Keratinocyte (primary cell): ENCODE results near the gene PXDN. TPM values are rescaled to one million over a fixed set of nuclear protein-coding genes. Genes with fewer than 3 reads are reported as not detected.

Source experiments
- DNase-seq: peaks from one replicate; pipeline ENCODE4 v3.0.0-alpha.2; 2011; ENCODE audit warnings: low read depth, missing footprints, low spot score
- FAIRE-seq: peaks from 2 replicates; lab custom pipeline; 2011; peaks lifted over from hg19 to GRCh38; lab: Jason Lieb, UNC
- H2AFZ ChIP-seq: 2 replicates; pipeline ENCODE4 v1.6.0; 2012; ENCODE audit warnings: low read length, control low read depth, inconsistent platforms; ENCODE audit not compliant: control insufficient read depth
- H3K27ac ChIP-seq: 2 replicates; pipeline ENCODE4 v1.5.1; 2011; ENCODE audit warnings: low read length; ENCODE audit not compliant: control insufficient read depth, insufficient read depth
- H3K27me3 ChIP-seq: 3 replicates; pipeline ENCODE4 v1.6.0; 2011; ENCODE audit warnings: low read length; ENCODE audit not compliant: control insufficient read depth, insufficient read depth; ENCODE audit errors: extremely low read depth
- H3K36me3 ChIP-seq, 2 experiments: 2 replicates in 1 of 2; 3 replicates in 1 of 2; pipeline ENCODE4 v1.5.1; 2011; ENCODE audit warnings: low read length in 2 of 2, mild to moderate bottlenecking in 1 of 2; ENCODE audit not compliant: control insufficient read depth in 2 of 2, insufficient read depth in 2 of 2; ENCODE audit errors: extremely low read depth in 1 of 2
- H3K4me1 ChIP-seq: 3 replicates; pipeline ENCODE4 v1.5.1; 2011; ENCODE audit warnings: low read length; ENCODE audit not compliant: control insufficient read depth, insufficient read depth; ENCODE audit errors: extremely low read depth
- H3K4me2 ChIP-seq: 3 replicates; pipeline ENCODE4 v1.6.0; 2011; ENCODE audit warnings: low read depth, low read length; ENCODE audit not compliant: control insufficient read depth, insufficient read depth; ENCODE audit errors: extremely low read depth
- H3K4me3 ChIP-seq, 3 experiments: fragments of 200-600 bp in 1 of 3; sonication (generic) in 1 of 3; 2 replicates in 2 of 3; 3 replicates in 1 of 3; pipeline ENCODE4 v1.5.1; 2011 to 2016; ENCODE audit warnings: low read length in 3 of 3, mild to moderate bottlenecking in 3 of 3, control low read depth in 2 of 3, inconsistent platforms in 1 of 3, low read depth in 1 of 3, mixed read lengths in 1 of 3, mixed run types in 1 of 3, moderate library complexity in 1 of 3; ENCODE audit not compliant: control insufficient read depth in 2 of 3, insufficient read depth in 2 of 3; ENCODE audit errors: extremely low read depth in 1 of 3
- H3K79me2 ChIP-seq: 2 replicates; pipeline ENCODE4 v1.6.0; 2012; ENCODE audit warnings: low read length; ENCODE audit not compliant: control insufficient read depth, insufficient read depth
- H3K9ac ChIP-seq: 3 replicates; pipeline ENCODE4 v1.6.0; 2011; ENCODE audit warnings: low read length; ENCODE audit not compliant: control insufficient read depth, insufficient read depth; ENCODE audit errors: extremely low read depth
- H3K9me1 ChIP-seq: 3 replicates; pipeline ENCODE4 v1.6.0; 2011; ENCODE audit warnings: low read length; ENCODE audit not compliant: control insufficient read depth, insufficient read depth; ENCODE audit errors: extremely low read depth
- H3K9me3 ChIP-seq: 2 replicates; pipeline ENCODE4 v1.5.1; 2012; ENCODE audit warnings: low read depth, low read length; ENCODE audit not compliant: control insufficient read depth
- H4K20me1 ChIP-seq: 3 replicates; pipeline ENCODE4 v1.6.0; 2011; ENCODE audit warnings: low read length; ENCODE audit not compliant: control insufficient read depth, insufficient read depth; ENCODE audit errors: extremely low read depth
- EZH2 ChIP-seq: IDR thresholded peaks from one replicate; pipeline ENCODE4 v1.6.1; 2012; ENCODE audit warnings: inconsistent platforms, mild to moderate bottlenecking, low read length, moderate library complexity
- dilution Hi-C: fragments of 300-500 bp; cut with MboI; formaldehyde crosslinking; loops from one replicate; pipeline ENCODE4 v1.7.0; 2020; ENCODE audit warnings: low sequenced_read_pairs; ENCODE audit not compliant: extremely low pct_ligation_motif_present
- polyA plus RNA-seq, 5 experiments: library from polyadenylated mRNA; depleted of rRNA in 3 of 5; stranded (reverse) in 3 of 5; stranded (forward) in 1 of 5; unstranded in 1 of 5; fragments of >200 nt; gene quantifications; 1 replicate in 1 of 5; 2 replicates in 3 of 5; 3 replicates in 1 of 5; pipeline versions ENCODE4 v1.2.1 to v1.2.3, GENCODE V29; 2011 to 2012; ENCODE audit warnings: missing spikeins in 2 of 5, low read depth in 1 of 5, low replicate concordance in 1 of 5
- TF ChIP-seq, protein P1 (sequence below), 3 experiments: IDR thresholded peaks in 1 of 3; conservative IDR thresholded peaks in 1 of 3; optimal IDR thresholded peaks in 1 of 3; 2 replicates in 2 of 3; 3 replicates in 1 of 3; pipeline versions ENCODE3 to v1.5.1; 2011; ENCODE audit warnings: low read length in 3 of 3, mild to moderate bottlenecking in 3 of 3, moderate library complexity in 2 of 3, control low read depth in 1 of 3, inconsistent platforms in 1 of 3; ENCODE audit not compliant: insufficient read depth in 2 of 3; ENCODE audit errors: extremely low read depth in 1 of 3

The PXDN gene
- polyA plus RNA-seq, 1 donor (not counting 4 experiments of a cell fraction or from before 2014, with no cell fraction given), result 36.7 TPM

DNA sequence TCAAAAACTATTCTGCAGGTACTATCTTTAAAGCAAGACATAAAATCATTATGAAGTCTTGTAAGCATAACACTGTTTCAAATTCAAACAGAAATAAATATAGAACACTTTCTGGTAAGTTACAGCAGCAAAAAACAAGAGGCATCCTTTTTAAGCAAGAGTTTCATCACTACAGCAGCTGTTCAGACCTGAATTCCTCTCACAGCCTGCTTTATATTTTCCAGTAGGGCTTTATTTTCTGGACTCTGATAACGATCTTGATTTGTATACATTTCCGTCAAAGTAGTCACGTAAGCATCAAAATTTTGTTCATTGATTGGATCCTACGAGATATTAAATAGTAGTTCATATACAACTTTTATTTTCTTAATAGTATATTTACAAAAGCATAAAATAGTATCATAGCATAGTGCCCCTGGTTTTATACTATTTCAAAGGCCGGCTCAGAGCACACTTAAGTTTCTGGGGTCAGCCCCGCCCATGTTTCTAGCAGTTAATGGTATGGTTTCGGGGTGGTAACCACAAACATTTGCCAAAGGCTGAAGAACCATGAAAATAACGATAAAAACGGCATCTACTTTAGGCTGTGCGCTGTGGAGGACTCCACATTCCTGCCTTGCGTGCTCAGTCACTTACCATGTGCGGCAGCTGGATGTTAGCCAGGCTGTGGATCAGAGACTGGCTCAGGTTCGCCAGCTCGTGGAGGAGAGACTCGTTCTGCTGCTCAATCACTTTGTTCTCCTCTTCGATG lies 47.5 kb upstream of the PXDN start:
- no peaks in the 10 kb centered on the region for H3K9me3 ChIP-seq
- dilution Hi-C loops, result no loop called here
- no peaks in the 10 kb centered on the region for H3K36me3 ChIP-seq
- peak; percentile 9 for FAIRE-seq
- no peak overlapping the region for H3K9ac ChIP-seq
- H3K9me1 ChIP-seq, result no peaks in the 10 kb centered on the region
- DNase-seq, result peak; percentile 13
- no peak overlapping the region for H3K4me3 ChIP-seq
- peaks cover 7% of the 10 kb centered on the region for H3K4me1 ChIP-seq
- no peaks in the 10 kb centered on the region for H3K79me2 ChIP-seq
- no peaks in the 10 kb centered on the region for H4K20me1 ChIP-seq
- peak overlapping the region; percentile 44 for H3K4me2 ChIP-seq
- H3K27me3 ChIP-seq, result peaks cover 5% of the 10 kb centered on the region
- no peak overlapping the region for H3K27ac ChIP-seq
- peak overlapping the region; percentile 16 for H2AFZ ChIP-seq
- no peak for TF ChIP-seq EZH2
- TF ChIP-seq, protein P1, sequence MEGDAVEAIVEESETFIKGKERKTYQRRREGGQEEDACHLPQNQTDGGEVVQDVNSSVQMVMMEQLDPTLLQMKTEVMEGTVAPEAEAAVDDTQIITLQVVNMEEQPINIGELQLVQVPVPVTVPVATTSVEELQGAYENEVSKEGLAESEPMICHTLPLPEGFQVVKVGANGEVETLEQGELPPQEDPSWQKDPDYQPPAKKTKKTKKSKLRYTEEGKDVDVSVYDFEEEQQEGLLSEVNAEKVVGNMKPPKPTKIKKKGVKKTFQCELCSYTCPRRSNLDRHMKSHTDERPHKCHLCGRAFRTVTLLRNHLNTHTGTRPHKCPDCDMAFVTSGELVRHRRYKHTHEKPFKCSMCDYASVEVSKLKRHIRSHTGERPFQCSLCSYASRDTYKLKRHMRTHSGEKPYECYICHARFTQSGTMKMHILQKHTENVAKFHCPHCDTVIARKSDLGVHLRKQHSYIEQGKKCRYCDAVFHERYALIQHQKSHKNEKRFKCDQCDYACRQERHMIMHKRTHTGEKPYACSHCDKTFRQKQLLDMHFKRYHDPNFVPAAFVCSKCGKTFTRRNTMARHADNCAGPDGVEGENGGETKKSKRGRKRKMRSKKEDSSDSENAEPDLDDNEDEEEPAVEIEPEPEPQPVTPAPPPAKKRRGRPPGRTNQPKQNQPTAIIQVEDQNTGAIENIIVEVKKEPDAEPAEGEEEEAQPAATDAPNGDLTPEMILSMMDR (optimal IDR thresholded peaks at IDR 0.05 in 1 of 3, IDR thresholded peaks at IDR 0.05 in 1 of 3, conservative IDR thresholded peaks at IDR 0.05 in 1 of 3; ENCODE audit: extremely low read depth in 1 of 3, insufficient read depth in 2 of 3, low read length in 3 of 3), result no peak

DNA sequence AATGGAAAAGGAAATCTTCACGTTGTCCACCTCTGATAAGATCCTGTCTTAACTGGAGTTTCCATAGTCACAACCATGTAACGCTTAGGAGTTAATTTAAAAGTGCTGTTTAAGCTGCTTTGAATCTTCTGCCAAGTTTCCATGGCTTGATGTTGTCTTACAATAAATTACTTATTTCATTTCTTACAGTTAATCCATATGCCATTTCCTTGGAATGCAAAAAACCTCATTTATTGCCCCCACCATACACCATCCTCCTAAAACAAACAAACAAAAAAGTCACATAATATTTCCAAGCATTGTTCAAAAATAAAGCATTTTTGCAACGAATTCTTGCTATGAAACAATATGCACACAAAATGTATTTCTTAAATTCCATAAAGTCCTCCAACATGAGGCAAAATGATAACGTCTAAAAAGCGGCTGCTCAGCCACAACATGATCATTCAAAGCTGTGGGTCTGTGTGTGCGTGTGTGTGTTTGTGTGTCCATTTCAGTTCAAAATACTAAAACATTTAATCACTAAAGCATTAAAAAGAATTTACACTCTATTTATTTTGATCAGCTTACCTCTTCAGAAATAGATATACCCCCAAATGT lies 46.8 kb upstream of the PXDN start:
- no peaks in the 10 kb centered on the region for H3K36me3 ChIP-seq
- no peaks in the 10 kb centered on the region for H3K9me3 ChIP-seq
- H4K20me1 ChIP-seq, result no peaks in the 10 kb centered on the region
- DNase-seq (no peak), FAIRE-seq (no peak)
- TF ChIP-seq EZH2, result no peak
- TF ChIP-seq, protein P1 (optimal IDR thresholded peaks at IDR 0.05 in 1 of 3, IDR thresholded peaks at IDR 0.05 in 1 of 3, conservative IDR thresholded peaks at IDR 0.05 in 1 of 3; ENCODE audit: extremely low read depth in 1 of 3, insufficient read depth in 2 of 3, low read length in 3 of 3), result no peak
- no peak overlapping the region for H3K4me3 ChIP-seq
- H3K27me3 ChIP-seq, result peaks cover 5% of the 10 kb centered on the region
- H3K4me2 ChIP-seq, result no peak overlapping the region
- H3K9ac ChIP-seq, result no peak overlapping the region
- H3K27ac ChIP-seq, result no peak overlapping the region
- H2AFZ ChIP-seq, result no peak overlapping the region
- no peaks in the 10 kb centered on the region for H3K9me1 ChIP-seq
- H3K4me1 ChIP-seq, result peaks cover 7% of the 10 kb centered on the region
- no peaks in the 10 kb centered on the region for H3K79me2 ChIP-seq
- dilution Hi-C loops, result no loop called here
